GM19467 (cell line): Measurements from ENCODE around the gene KCNAB3.

ENCODE experiments used
- ATAC-seq: cut with Tn5 transposase; IDR thresholded peaks from one replicate; pipeline ENCODE4 v1.9.1; 2021; ENCODE audit warnings: mild to moderate bottlenecking, moderate library complexity; ENCODE audit not compliant: unreplicated experiment

Gene KCNAB3

DNA sequence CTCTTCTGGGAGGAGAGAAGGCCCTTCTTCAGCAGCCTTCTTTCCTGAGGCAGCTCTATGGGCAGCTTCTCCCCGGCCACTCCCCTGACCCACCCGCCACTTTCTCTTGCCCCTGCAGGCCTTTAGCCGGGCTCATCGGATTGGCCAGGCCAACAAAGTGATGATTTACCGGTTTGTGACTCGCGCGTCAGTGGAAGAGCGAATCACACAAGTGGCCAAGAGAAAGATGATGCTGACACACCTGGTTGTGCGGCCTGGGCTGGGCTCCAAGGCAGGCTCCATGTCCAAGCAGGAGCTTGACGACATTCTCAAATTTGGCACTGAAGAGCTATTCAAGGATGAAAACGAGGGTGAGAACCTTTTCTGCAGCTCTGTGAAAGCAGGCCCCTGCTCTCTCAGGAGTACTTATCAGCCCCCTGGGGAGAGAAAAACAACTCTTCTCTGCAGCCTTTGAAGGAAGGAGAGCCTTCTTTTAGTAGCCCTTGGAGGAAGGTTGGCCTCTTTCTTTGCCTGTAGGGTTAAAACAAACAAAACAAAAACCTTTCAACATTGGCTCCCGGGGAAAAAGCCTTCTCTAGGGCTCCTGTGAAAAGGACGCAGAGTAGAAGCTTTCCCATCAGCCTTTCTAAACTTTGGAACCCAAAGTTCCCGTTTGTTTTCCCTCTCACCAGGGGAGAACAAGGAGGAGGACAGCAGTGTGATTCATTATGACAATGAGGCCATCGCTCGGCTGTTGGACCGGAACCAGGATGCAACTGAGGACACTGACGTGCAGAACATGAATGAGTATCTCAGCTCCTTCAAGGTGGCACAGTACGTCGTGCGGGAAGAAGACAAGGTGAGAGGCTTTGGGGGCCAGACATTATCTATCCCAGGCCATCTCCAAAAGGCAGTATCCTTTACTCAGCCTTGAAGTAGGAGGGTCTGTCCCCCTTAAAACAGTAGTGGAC is 26.2 kb downstream of the KCNAB3 start:
- no peak for ATAC-seq

DNA sequence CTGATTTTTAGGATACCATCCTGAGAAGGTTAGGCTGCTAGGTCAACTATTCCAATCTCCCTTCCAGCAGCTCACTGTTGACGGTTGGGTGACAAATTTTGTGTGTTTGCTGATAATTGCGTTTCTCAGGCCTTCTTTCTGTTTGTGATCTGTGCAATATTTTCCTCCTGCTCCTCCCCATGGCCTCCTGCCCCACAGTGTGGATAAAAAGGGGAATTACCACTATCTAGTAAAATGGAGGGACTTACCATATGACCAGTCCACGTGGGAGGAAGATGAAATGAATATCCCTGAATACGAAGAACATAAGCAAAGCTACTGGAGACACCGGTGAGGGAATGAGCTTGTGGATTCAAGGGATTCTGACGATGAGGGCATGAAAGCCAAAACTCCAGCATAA is 31.9 kb downstream of the KCNAB3 start:
- ATAC-seq: no peak

DNA sequence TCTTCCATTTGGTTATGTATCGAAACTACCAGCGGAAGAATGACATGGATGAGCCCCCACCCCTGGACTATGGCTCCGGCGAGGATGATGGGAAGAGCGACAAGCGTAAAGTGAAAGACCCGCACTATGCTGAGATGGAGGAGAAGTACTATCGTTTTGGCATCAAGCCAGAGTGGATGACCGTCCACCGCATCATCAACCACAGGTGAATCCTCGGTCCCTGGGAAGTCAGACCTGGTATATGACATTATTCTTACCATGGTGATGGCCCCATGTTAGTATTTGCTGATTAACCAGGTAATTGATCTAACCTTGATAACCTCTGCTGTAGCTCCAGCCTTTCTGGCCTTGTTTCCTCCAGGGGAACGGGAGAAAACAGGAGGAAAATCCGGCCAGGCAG is 32.6 kb downstream of the KCNAB3 start:
- no peak for ATAC-seq

DNA sequence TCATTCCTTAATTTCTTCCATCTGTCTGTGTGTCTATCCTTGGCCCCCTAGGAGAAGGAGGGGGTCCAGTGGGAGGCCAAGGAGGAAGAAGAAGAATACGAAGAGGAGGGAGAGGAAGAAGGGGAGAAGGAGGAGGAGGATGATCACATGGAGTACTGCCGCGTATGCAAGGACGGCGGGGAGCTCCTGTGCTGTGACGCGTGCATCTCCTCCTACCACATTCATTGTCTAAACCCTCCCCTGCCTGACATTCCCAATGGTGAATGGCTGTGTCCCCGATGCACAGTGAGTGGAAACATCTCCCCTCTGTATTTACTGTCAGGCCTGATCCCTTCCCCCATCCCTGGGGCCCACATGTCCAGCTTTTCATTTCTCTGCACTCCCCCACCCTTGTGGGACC is 34.8 kb downstream of the KCNAB3 start:
- no peak for ATAC-seq

DNA sequence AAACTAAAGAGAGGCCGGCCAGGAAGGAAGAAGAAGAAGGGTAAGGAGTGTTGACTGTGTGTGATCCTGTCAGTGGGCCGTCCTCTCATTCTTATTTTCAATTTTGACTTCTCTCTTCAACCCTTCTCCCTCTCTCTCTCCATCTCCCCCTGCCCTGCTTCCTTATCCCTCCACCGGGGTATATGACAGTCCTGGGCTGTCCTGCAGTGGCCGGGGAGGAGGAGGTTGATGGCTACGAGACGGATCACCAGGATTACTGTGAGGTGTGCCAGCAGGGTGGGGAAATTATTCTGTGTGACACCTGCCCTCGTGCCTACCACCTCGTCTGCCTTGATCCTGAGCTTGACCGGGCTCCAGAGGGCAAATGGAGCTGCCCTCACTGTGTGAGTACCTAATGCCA is 35.4 kb downstream of the KCNAB3 start:
- no peak for ATAC-seq

DNA sequence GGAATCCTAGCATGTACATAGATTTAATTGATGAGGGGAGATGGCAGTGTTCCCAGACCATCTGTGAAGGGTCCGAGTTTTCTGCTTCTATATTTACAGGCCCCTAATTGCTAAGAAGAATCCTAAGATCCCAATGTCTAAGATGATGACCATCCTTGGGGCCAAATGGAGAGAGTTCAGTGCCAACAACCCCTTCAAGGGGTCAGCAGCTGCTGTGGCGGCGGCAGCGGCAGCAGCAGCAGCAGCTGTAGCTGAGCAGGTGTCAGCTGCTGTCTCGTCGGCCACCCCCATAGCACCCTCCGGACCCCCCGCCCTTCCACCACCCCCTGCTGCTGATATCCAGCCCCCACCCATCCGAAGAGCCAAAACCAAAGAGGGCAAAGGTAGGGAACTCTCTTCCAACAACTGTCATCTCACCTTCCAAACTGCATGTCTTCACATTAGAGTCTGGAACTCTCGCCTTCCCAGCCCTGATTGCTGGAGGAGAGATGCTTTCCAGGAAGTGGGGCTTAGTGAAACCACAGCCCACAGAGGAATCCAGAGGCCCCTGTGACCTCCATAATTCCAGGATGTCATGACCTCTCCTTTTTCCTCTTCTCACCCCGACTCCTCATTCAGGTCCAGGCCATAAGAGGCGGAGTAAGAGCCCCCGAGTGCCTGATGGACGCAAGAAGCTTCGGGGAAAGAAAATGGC is 36.3 kb downstream of the KCNAB3 start:
- ATAC-seq: no peak

- no peak for ATAC-seq
Observed at GRCh38 chr17:7889166-7889955, 40.3 kb downstream of the KCNAB3 start.

DNA sequence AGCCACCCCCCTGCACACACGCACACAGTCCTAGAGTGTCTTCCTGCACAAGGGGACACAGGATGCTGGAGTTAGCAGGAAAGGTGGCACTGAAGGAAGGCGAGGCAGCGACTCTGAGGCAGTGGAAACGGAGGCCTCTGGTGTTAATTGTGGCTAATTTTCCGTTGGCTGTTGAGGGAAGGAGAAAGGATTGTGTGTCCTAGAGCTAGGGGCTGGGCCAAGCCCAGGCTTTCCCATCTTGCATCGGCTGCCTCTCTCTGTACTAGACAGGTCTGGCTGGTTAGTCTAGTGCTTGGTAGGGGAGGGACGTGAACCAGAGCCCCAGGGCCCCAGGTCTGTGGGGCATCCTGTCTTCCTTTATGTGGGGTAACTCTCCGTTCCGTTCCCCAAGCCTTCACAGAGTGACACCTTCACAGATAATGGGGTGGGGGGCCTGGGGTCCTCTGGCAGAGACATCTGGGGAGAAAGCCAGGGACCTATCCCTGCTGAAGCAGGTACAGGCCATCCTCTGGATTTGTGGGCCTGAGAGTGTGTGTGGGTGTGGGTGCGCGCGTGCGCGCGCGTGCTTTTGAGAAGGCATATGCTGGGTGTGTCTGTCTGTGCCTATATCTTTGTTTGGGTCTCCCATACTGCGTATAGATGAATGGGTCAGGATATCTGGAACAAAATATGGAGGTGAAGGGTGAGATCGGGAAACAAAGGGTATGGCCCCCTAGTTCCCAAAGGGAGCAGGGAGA is 41.3 kb downstream of the KCNAB3 start, which contains the start of gene CHD3:
TSS of gene CHD3 (plus strand) at position 606 of the 737 bp plus-strand sequence. CDS start 212 bp downstream, outside the sequence.
- no peak for ATAC-seq

DNA sequence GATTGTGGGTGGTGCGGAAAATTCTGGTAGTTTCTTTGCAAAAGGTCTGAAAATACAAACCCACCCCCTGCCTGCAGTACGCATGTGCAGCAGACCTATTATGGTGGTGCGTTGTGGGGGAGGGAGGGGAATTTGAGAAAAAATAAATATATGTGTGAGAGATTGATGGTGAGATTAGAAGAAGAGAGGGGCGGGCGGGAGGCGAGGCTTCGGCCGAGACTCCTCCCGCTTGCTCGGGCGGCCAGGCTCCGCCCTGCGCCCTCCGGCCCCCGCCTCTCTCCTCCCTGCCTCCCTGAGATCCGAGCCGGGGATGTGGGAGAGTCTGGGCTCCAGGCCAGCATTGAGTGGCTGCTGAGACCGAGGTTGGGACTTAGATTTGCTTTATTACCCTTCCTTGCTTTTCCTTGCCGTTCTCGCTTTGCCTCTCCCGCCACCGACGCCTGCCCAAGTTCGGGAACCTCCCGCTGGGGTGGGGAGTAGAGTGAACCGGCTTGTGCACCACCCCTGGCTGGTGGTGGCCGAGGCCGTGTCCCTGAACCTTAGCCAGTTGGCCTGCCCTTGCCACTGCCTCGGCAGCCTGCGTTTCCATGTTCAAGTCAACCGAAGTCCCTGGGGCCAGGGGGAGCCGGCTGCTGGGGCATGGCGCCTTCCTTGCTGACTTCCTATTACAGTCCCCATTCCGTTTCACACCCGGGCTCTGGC is 42.0 kb downstream of the KCNAB3 start:
- no peak for ATAC-seq

DNA sequence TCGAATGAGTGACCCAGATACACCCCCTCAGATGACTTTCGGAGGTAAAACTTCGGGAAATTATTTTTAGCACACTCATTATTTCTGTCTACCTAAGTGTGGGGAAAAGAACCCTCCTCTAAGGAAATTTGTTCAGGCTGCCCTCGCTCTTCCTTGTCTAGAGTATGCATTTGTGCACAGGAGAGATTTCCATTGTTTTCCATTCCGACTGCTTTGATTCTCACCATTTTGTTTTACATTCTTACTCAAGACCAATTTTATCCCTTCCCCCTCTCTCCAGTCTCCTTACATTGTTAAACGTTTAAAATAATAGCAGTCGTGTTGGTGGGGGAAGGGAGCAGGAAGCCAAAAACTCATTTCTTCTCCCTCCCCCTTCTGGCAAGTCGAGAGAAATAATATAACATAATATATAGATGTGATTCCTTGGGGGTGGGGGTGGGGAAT is 42.6 kb downstream of the KCNAB3 start:
- no peak for ATAC-seq

- ATAC-seq: no peak
Observed at GRCh38 chr17:7886227-7887037, 43.2 kb downstream of the KCNAB3 start.

- ATAC-seq: no peak
Observed at GRCh38 chr17:7885367-7886226, 44.1 kb downstream of the KCNAB3 start.

- ATAC-seq: no peak
Observed at GRCh38 chr17:7884581-7885366, 44.9 kb downstream of the KCNAB3 start.

- ATAC-seq: no peak
Observed at GRCh38 chr17:7883781-7884386, 45.8 kb downstream of the KCNAB3 start.

- no peak for ATAC-seq
Observed at GRCh38 chr17:7882629-7883028, 47.0 kb downstream of the KCNAB3 start.

DNA sequence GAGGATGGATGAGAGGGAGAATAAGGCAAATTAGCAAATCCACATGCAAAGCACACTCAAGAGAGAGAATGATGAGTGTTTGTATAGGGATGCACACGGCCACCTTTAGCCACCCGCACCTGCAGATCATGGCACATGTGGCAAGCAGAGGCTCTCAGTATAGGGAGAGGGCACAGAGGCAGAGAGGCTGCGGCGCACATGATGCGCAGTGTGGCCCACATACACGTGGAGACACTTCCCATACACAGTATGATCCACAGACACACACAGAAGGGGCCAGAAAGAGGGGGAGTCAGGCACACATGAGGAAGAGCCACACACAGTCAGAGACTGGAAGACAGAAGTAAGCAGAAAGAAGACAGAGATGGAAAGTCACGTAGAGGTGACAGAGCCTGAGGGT is 47.6 kb downstream of the KCNAB3 start:
- ATAC-seq: no peak
